Fibroblast of lung (primary cell): ENCODE results near the gene TADA2A.

ENCODE experiments used
- CTCF ChIP-seq, 2 donors: IDR thresholded peaks in 1 of 2; conservative IDR thresholded peaks in 1 of 2; 1 replicate in 1 of 2; 2 replicates in 1 of 2; pipeline ENCODE4 v1.5.1; 2011 to 2012; ENCODE audit warnings: low read length in 2 of 2, control low read depth in 1 of 2, inconsistent platforms in 1 of 2, low read depth in 1 of 2, mild to moderate bottlenecking in 1 of 2
- EZH2 ChIP-seq: IDR thresholded peaks from 2 replicates; pipeline ENCODE4 v1.5.1; 2012; ENCODE audit warnings: low read length, control low read depth, mild to moderate bottlenecking; ENCODE audit errors: missing control alignments

GRCh38 chr17:37389160-37389559, 17.5 kb upstream of the TADA2A start:
- TF ChIP-seq CTCF (conservative IDR thresholded peaks at IDR 0.05 in 1 of 2, IDR thresholded peaks at IDR 0.05 in 1 of 2; ENCODE audit: low read depth in 1 of 2, low read length in 2 of 2), result no peak
- TF ChIP-seq EZH2, result no peak
